Retina (tissue), 1 donor: ENCODE results near the gene DCC.

ENCODE experiments used
- DNase-seq: peaks from one replicate; pipeline ENCODE4 v3.0.0-alpha.2; 2016

The DCC gene

DNA sequence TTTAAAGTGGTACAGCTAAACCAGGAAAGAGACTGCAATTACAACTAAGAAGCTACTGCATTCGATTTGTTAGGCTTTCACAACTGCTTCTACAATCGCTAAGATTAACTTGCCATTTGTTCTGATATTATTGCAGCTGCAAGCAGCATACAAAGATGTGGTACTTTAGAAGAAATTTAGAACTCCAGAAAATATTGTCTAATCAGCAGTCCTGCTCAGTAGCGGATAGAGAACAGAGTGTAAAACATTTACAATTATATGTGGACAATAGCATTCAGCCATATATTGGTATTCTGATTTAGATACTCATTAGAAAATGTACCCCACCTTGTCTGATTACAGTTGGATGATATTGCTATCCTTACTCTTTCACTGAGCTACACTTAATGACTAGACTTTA lies 265.3 kb downstream of the DCC start:
- DNase-seq = no peak

DNA sequence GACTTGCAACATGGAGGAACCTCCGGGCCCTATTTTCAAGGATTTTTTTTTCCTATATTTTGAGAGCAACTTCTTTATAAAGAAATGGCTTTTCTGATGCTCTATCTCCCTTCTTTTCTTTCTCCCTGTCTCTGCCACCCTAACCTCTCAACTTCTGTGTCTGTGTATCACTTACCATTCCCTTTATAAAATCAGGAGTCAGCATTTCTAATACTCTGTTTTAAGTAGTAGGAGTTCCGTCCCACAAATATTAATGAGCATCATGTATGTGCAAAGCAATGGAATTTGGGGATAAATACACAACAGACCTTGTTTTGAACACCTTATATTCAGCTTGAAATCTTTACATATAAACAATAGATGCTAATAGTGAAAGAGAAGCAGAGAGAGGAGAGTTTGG lies 268.0 kb downstream of the DCC start:
- no peak for DNase-seq

DNA sequence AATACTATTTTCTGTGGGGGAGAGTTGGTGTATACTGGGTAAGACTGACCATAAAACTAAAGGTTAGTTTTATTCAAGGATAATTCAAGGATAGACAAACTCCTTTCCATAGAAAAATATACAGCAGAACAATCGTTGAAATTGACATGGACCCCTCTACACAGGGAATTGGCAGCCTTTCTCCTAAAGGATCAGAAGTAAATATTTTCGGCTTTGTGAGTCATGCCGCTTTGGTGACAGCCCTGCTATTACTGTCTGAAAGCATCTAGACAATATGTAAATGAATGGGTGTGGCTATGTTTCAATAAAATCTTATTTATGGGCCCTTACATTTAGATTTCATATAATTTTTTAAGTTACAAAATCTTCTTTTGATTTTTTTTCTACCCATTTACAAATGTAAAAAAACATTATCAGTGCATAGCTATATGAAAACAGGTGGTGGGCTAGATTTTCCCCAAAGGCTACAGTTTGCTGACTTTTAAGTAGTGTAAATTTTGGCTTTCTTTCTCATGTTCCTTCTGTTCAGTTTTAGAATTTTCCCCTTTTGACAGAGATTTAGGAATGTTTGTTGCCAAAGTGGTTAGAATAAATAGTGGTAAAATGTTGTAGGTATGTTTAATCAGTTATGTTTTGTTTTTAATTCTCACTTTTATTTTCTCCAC lies 270.6 kb downstream of the DCC start:
- DNase-seq = no peak

- no peak for DNase-seq
These were observed 272.4 kb downstream of the DCC start for GRCh38 chr18:52612406-52612805.

GRCh38 chr18:52615321-52615720 lies 275.3 kb downstream of the DCC start:
- no peak for DNase-seq

GRCh38 chr18:52615943-52616342 lies 275.9 kb downstream of the DCC start:
- no peak for DNase-seq

GRCh38 chr18:52617931-52618330 lies 277.9 kb downstream of the DCC start:
- no peak for DNase-seq

DNA sequence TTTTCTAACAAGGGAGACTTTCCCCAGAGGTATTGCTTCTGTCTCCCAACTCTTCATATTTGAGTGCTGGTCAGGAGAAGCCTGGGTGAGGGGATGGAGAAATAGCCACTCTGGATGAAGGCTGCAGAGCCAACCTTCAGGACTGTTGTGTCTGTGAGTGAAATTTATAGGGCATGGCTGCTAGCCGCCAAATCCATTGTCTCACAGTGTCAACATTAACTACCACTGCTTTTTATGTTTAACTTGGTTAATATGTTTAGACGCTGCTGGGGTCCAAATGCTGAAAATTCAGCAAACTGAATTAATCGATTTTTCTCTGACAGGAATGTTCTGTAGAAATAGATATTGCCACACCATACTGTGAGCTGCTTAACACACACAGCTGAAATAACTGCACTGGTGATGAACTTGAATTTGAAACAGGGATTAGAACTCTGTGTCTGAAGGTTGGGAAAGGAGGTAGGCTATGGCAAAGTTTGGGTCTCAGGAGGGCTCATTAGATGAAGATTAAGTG lies 281.0 kb downstream of the DCC start:
- no peak for DNase-seq

GRCh38 chr18:52624702-52625101 lies 284.7 kb downstream of the DCC start:
- DNase-seq = no peak

DNA sequence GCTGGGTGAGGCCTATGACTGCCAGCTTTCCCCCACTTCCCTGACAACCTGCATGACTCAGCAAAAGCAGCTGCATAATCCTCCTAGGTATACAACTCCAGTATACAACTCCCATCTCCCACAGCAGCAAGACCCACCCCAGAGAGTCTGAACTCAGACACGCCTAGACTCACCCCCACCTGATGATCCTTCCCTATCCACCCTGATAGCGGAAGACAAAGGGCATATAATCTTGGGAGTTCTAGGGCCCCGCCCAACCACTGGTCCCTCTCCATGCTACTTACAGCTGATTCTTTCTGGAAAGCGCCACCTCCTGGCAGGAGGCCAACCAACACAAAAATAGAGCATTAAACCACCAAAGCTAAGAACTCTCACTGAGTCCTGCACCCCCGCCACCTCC lies 296.5 kb downstream of the DCC start:
- DNase-seq = no peak

- no peak for DNase-seq
These were observed 308.2 kb downstream of the DCC start for GRCh38 chr18:52648201-52648600.

GRCh38 chr18:52652391-52652790 lies 312.4 kb downstream of the DCC start:
- DNase-seq = peak; percentile 61

- DNase-seq = no peak
These were observed 317.2 kb downstream of the DCC start for GRCh38 chr18:52657043-52657805.

DNA sequence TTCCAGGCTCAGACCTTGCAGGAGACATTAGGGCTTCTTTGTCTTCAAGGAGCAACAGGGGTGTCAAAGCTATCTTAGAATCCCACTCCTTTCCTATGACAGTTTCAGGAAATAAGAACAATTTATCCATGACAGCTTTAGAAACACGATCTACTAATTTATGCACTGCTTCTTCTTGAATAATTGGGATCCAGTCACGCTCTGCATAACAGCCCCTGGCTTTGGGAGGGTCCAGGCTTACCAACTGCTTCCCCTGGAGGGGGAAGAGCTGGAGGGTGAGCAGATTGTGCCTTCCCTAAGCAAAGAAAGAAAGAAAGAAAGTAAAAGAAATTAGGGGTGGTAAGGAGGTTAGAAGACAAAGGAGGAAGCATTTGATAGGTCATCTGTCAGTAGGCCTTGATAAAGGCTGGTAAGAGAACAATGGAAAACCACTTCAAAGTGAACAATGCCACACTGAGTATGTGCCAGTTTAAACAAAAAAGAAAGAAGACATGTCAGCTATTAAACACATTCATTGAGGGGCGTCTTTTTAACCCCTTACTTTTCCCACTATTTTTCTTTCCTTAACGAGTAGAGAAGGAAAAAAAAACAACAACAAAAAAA lies 327.6 kb downstream of the DCC start:
- no peak for DNase-seq

GRCh38 chr18:52670896-52671295 lies 330.9 kb downstream of the DCC start:
- DNase-seq = no peak

GRCh38 chr18:52678034-52678433 lies 338.0 kb downstream of the DCC start:
- peak; percentile 21 for DNase-seq

GRCh38 chr18:52678551-52678950 lies 338.6 kb downstream of the DCC start:
- no peak for DNase-seq

GRCh38 chr18:52679354-52679753 lies 339.4 kb downstream of the DCC start:
- no peak for DNase-seq

DNA sequence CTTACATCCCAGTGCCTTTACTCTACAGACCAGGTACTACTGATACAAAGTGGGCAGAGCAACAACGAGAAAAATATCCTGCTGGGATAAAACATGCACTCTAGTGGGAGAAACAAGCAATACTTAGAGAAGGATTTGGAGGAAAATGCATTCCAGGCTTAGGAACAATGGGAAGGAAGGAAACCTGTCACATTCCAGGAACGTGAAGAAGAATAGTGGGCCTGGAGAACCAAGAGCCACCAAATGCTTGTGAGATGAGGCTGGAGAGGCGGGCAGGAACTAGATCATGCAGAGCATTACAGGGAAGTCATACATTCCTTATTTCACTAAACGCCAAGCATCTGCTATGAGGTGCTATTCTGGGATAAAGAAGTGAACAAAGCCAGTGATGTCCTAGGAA lies 342.3 kb downstream of the DCC start:
- DNase-seq = no peak

GRCh38 chr18:52685316-52685715 lies 345.3 kb downstream of the DCC start:
- no peak for DNase-seq

DNA sequence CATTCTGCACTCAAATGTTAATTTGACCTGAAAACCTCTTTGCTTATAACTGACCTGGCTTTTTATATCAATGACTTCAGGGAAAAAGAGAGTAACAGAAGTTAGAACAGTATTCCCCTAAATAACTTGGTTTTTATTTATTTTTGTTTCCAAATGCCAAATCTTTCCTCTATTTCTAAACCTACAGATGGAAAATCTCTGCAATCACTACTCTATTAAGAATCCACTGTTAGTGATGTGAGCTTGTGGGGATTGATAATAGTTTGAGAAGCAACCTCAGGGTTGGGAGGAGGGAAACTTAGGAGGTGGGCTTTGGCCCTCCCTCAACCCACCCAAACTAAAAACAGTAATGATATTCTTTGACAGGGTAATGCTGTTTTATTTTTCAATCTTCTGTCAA lies 351.8 kb downstream of the DCC start:
- DNase-seq = no peak

GRCh38 chr18:52694804-52695203 lies 354.8 kb downstream of the DCC start:
- no peak for DNase-seq

DNA sequence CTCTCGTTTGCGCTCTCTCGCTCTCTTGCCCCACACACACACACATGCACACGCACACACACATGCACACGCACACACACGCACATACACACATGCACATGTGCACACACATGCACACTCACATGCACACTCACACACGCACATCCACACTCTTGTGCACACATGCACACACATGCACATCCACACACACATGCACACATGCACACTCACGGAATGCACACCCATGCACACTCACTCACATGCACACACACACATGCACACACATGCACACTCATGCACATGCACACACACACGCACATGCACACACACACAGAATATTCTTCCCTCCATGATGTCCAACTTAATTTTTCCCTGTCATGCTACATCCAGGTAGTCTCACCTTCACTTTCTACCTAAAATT lies 360.1 kb downstream of the DCC start:
- DNase-seq = no peak

GRCh38 chr18:52700816-52701215 lies 360.8 kb downstream of the DCC start:
- no peak for DNase-seq
